Measurements from ENCODE around the gene AP2A1.

- no peak for TF ChIP-seq YY1 (IDR thresholded peaks at IDR 0.05; ENCODE audit: insufficient read depth, insufficient read length)
- no peak for TF ChIP-seq SUZ12 (IDR thresholded peaks at IDR 0.05; ENCODE audit: extremely low read depth, insufficient read depth, insufficient read length)
Observed at GRCh38 chr19:49766930-49767299, at the start of gene AP2A1.
